Caki2 (cell line): ENCODE results near the gene AVPR2. TPM values are rescaled to one million over a fixed set of nuclear protein-coding genes. Genes with fewer than 3 reads are reported as not detected.

Experiments
- DNase-seq: peaks from one replicate; pipeline ENCODE4 v3.0.0-alpha.2; 2015; ENCODE audit warnings: low read depth
- in situ Hi-C: cut with HindIII; loops from 2 replicates; pipeline ENCODE4 v1.10.0; 2016; ENCODE audit warnings: low sequenced_read_pairs, low pct_unique_long_range_greater_than_20kb, mixed read lengths
- total RNA-seq: library from RNA; depleted of rRNA; stranded (reverse); fragments of >200 nt; shearing (Covaris generic); gene quantifications from 2 replicates; pipeline ENCODE4 v1.2.3, GENCODE V29; 2014; ENCODE audit warnings: low replicate concordance

The AVPR2 gene
- total RNA-seq, 1 experiment from 2014 or later = not detected

DNA sequence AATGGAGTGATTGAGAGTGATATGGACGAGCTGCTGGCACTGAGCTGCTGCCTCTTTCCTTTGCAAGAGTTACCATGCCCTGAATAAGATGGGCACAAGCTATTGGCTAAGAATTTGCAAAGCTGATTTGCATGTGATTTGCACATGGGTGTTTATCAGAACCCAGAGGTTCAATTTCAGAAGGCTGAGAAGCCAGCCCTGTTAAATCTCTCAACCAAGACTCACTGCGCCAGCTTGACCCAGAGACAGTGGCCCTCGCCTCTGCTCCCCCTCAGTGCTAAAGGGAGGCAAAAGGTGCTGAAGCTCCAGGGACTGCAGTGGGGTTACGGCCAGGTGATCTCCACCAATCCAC lies 20.9 kb downstream of the AVPR2 start:
- DNase-seq = no peak
- in situ Hi-C loops = no loop called here

GRCh38 chrX:153925739-153926551 lies 21.5 kb downstream of the AVPR2 start, which contains the start of gene ARHGAP4:
ARHGAP4 (minus strand) TSS chrX:153926264; CDS start chrX:153926202, 62 bp downstream.
- DNase-seq = no peak
- in situ Hi-C loops = no loop called here

- in situ Hi-C loops = no loop called here
- no peak for DNase-seq
Measured at GRCh38 chrX:153926552-153926857, 22.0 kb downstream of the AVPR2 start.

DNA sequence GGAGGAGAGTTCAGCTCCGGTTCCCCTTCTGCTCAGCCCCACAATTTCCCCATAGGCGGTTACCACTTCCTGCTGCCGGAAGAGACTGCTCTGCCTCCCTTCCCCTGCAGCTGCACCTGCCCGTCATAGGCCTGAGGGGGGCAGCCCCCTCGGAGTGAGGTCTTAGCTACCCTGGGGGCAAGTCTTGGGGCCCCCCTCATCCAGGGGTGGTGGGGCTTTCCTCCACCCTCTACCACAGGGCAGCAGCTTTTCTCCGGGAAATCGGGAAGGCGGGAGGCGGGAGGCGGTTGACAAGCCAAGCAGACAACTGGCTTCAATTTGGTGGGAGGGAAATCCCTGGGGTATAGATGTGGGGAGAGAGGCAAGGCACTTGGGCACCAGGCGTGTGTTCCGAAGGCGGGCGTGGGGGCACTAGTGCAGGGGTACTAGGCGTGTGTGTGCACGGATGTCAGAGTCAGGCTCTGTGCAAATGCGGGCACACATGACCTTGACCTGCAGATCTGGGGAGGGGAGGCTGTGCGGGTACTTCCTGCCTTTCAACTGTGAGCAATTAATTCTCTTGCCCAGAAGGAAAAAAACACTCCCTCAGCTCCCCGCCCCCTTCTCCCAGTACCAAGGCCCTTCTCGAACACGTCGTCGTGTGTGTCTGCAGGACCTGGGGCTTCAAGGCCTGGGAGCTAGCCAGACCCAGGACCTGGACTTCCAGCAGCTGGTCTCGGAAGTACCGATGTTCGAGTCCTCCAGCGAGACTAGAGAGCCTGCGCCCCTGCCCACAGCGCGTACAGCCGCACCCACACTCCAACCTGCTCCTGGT lies 22.6 kb downstream of the AVPR2 start:
- in situ Hi-C loops = no loop called here
- DNase-seq = no peak

DNA sequence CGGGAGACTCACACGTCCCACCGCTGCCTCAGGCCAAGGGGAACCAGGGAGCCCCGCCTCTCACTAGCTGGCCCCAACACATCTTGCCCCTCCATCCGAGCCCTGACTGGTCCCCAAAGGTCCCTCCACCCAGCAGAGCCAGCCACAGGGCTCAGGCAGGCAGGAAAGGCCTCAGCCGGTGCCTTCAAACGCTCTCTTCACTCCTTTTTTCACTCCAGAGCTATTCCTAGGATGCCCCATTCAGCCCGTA lies 23.1 kb downstream of the AVPR2 start:
- DNase-seq = no peak
- in situ Hi-C loops = no loop called here

DNA sequence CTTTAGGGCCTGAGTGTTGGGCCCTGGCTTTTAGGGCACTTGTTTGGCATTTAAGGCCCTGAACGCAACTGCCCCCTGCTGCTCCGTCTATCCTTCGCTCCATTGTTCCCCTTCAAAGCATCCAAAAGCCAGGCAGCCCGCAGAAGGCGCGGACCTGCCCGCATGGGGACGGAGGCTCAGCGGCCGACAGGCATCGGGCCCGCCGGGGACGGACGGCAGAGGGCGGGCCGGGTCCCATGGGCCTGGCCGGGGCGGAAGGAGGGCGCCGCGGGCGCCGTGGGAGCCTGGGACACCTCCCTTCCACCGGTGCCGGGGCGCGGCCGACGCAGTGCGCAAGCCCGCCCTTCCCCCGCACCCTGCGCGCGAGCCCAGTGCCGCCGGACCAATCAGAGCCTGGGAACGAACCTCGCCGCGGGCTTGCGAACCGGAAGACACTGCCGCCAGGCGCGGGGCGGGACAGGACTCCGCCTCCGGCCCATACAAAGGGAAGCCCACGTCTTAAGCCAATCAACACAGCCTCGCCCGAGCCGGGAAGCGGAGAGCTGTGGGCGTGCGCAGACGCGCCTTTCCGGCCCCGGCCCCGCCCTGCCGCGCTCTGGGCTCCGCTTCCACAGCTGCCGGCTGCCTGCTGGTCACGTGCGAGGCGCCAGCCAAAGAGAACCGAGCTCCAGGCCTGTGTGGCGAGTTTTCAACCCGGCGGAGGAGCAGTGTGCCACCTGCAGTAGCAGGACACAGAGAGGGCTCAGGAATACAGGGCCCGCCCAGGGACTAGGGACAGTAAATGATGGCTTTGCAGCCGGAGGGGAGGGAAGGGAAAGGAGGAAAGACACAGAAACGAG lies 23.7 kb downstream of the AVPR2 start:
- peak; percentile 98 for DNase-seq
- in situ Hi-C loops = no loop called here

- in situ Hi-C loops = no loop called here
- no peak for DNase-seq
Measured at GRCh38 chrX:153928846-153929245, 24.4 kb downstream of the AVPR2 start.

DNA sequence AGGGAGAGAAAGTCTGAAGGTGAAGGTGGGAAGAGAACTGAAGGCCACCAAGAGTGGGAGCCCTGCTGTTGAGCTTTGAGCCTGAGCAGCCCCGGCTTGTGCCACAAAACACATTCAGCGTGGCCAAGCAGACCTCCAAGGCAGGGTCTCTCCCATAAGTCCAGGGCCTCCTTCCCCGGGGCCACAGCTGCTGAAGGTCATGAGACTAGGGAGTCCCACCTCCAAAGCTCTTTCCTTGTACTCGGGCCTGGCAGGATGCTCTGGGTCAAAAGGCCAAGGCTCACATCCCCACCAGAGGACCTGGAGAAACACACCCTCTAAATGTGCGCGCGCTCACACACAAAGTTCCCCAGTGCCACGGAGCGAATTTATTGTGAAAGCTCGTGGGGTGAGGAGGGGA lies 25.1 kb downstream of the AVPR2 start:
- DNase-seq = no peak
- in situ Hi-C loops = no loop called here

DNA sequence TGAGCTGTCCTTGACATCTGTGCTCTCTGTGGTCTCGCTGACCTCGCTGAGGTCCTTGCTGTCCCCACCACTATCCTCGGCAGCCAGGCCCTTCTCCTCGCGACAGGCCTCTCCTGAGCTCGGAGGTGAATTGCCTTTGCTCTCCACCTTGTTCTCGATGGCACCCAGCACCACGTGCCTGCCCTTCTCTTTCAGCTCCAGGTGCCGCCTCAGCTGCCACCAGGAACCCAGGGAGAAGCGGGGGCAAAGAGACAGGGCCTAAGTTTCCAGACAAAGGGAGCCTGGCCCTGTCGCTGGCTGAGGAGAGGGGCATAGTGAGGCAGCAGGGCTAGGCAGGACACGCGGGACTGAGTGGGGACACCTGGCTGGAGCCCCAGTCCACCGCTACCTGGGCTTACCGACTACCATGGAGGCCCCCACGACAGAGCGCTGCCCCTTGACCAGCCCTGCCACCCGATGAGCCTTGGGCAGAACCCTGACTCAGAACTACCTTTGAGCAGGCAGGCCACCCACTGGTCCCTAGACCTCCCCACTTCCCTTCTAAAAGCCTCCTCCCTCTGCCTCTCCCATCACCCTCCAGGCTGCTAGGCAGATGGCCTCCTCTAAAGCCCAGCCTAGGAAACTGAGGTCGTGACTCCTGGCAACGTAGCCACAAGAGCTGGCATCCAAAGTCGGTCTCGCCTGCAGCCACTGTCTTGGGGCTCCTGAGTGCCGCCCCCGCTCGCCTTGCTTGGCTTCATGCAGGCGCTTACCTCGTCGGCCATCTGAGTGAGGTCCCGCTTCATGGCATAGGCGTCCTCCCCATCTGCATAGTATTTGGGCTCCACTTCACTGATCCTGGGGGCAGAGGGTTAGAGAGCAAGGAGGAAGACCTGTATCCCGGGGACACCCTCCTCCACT lies 25.8 kb downstream of the AVPR2 start:
- in situ Hi-C loops = no loop called here

GRCh38 chrX:153931151-153931550 lies 26.7 kb downstream of the AVPR2 start:
- in situ Hi-C loops = no loop called here
- DNase-seq = no peak

More for the DNA sequence above, 25.8 kb downstream of the AVPR2 start:
- DNase-seq = no peak

- in situ Hi-C loops = no loop called here
- DNase-seq = no peak
Measured at GRCh38 chrX:153931748-153932147, 27.3 kb downstream of the AVPR2 start.

DNA sequence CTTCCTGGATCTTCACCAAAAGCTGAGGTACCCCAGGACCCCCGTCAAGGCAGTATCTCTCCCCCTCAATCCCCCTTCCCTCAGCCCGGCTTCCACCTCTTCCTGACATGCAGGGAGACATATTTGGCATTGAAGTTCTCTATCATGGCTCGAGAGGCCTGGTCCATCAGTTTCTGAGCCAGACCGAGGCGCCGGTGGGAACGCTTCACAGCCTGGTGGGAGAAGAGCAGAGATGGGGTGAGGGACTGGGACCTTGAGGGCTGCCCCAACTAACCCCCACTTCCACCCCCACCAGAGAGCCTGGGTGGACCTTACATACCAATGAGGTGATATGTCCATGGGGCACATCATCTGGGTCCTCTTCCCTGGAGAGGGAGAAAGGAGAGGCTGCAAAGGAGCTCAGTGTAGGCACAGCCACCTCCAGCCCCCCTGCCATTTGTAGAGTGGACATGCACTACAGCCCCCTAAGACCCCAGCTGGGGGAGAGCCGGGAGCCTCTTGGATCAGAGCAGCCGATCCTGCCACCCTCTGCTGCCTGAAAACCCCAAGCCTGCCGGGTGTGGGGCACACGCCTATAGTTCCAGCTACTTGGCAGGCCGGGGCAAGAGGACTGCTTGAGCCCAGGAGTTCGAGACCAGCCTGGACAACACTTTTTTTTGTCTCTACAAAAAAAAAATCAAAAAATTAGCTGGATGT lies 27.9 kb downstream of the AVPR2 start:
- DNase-seq = no peak
- in situ Hi-C loops = no loop called here

- DNase-seq = no peak
- in situ Hi-C loops = no loop called here
Measured at GRCh38 chrX:153933748-153934147, 29.3 kb downstream of the AVPR2 start.

- DNase-seq = no peak
- in situ Hi-C loops = no loop called here
Measured at GRCh38 chrX:153934148-153934761, 29.8 kb downstream of the AVPR2 start.

DNA sequence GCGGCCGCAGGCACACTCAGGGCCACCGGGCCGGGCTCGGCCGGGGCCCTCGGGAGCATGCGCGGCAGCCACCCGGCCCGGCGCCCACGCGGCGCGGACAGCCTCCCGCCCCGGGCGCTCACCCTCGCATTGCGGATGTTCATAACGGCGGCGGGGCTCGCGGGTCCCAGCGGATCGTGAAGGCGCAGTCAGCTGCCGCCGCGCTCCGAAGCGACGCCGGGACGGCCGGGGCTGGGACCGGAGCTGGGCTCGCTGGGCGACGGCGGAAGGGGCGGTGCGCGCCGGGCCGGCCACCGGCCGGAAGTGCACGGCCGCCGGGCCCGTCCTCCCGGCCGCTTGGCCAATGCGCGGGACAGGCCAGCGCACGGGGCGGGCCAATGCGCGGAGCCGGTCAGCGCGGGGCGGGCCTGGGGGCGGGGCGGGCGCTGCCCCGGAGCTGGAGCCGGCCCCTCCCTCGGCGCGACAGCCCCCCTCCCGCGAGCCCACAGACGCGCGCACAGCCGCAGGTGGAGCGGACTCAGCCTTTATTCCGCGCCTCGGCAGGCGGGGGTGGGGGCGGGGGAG lies 30.4 kb downstream of the AVPR2 start, which contains the start of gene NAA10:
Gene NAA10, minus strand, starts transcription at position 276 of the 564 bp plus-strand sequence. Its CDS starts 133 bp downstream, at position 143.
- in situ Hi-C loops = no loop called here
- DNase-seq = peak; percentile 59

GRCh38 chrX:153935326-153935851 lies 30.9 kb downstream of the AVPR2 start:
- in situ Hi-C loops = no loop called here
- DNase-seq = no peak

DNA sequence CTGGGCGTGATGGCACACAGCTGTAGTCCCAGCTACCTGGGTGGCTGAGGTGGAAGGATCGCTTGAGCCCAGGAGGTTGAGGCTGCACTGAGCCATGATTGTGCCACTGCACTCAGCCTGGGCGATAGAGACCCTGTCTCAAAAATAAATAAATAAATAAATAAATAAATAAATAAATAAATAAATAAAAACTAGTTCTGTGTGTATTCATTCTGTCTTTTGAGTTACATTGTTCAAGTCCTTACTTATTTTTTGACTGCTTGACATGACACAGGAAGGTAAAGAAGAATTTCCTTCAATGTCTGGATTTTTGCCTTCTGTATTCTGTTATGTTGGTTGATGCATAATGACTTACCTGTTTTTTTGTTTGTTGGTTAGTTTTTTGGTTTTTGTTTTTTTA lies 32.6 kb downstream of the AVPR2 start:
- in situ Hi-C loops = no loop called here
- DNase-seq = no peak
